Measurements from ENCODE around the gene EEF1G. TPM values are rescaled to one million over a fixed set of nuclear protein-coding genes. Genes with fewer than 3 reads are reported as not detected.

The EEF1G gene
- total RNA-seq, 4 donors from 2014 or later = 650 to 1,310 (median 1,178) TPM

DNA sequence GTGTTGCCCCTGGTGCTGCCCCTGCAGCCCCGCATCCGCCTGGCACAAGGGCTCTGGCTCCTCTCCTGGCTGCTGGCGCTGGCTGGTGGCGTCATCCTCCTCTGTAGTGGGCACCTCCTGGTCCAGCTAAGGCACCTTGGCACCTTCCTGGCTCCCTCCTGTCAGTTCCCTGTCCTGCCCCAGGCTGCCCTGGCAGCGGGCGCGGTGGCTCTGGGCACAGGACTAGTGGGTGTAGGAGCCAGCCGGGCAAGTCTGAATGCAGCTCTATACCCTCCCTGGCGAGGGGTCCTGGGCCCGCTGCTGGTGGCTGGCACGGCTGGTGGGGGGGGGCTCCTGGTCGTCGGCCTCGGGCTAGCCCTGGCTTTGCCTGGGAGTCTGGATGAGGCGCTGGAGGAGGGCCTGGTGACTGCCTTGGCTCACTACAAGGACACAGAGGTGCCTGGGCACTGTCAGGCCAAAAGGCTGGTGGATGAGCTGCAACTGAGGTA lies 39.6 kb upstream of the EEF1G start:
- TF ChIP-seq, protein P1, sequence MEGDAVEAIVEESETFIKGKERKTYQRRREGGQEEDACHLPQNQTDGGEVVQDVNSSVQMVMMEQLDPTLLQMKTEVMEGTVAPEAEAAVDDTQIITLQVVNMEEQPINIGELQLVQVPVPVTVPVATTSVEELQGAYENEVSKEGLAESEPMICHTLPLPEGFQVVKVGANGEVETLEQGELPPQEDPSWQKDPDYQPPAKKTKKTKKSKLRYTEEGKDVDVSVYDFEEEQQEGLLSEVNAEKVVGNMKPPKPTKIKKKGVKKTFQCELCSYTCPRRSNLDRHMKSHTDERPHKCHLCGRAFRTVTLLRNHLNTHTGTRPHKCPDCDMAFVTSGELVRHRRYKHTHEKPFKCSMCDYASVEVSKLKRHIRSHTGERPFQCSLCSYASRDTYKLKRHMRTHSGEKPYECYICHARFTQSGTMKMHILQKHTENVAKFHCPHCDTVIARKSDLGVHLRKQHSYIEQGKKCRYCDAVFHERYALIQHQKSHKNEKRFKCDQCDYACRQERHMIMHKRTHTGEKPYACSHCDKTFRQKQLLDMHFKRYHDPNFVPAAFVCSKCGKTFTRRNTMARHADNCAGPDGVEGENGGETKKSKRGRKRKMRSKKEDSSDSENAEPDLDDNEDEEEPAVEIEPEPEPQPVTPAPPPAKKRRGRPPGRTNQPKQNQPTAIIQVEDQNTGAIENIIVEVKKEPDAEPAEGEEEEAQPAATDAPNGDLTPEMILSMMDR (IDR thresholded peaks at IDR 0.05; ENCODE audit: low read depth) = no peak

GRCh38 chr11:62612366-62613290 lies 38.9 kb upstream of the EEF1G start, which contains the start of the genes EML3 and ROM1:
EML3 (minus strand) TSS chr11:62612775; CDS start chr11:62612457, 318 bp downstream.
ROM1 (plus strand) TSS chr11:62613257; CDS start chr11:62613282, 25 bp downstream.
- TF ChIP-seq, protein P1 (IDR thresholded peaks at IDR 0.05; ENCODE audit: low read depth) = no peak

DNA sequence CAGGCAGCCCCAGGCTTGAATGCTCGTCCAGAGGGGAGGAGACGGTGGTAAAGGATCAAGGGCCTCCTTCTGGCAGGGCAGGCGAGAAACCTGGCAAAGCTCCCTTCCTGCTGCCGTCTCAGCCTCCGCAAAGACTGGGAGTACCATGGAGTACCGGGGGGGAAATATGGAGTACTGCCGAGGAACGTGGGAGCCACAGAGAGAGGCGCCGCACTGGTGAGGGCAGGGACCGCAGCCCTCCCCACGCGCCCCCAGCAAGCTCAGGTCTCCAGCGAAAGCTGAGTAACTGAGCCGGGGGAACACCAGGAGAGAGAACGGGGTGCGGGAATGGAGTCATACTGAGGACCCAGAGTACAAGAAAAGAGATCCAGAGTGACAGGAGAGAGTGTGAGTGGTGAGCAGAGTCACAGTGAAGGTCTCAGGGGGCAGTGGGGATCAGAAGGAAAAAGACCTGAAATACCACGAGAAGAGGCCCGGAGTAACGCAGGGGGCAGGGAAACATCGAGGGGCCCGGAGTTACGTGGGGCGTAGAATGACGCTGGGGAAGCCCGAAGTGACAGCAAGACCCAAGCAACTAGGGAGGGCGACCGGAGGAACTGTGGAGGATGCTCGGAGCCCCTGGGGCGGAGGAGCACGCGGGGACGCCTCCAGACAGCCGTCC lies 38.1 kb upstream of the EEF1G start:
- TF ChIP-seq, protein P1 (IDR thresholded peaks at IDR 0.05; ENCODE audit: low read depth) = no peak

DNA sequence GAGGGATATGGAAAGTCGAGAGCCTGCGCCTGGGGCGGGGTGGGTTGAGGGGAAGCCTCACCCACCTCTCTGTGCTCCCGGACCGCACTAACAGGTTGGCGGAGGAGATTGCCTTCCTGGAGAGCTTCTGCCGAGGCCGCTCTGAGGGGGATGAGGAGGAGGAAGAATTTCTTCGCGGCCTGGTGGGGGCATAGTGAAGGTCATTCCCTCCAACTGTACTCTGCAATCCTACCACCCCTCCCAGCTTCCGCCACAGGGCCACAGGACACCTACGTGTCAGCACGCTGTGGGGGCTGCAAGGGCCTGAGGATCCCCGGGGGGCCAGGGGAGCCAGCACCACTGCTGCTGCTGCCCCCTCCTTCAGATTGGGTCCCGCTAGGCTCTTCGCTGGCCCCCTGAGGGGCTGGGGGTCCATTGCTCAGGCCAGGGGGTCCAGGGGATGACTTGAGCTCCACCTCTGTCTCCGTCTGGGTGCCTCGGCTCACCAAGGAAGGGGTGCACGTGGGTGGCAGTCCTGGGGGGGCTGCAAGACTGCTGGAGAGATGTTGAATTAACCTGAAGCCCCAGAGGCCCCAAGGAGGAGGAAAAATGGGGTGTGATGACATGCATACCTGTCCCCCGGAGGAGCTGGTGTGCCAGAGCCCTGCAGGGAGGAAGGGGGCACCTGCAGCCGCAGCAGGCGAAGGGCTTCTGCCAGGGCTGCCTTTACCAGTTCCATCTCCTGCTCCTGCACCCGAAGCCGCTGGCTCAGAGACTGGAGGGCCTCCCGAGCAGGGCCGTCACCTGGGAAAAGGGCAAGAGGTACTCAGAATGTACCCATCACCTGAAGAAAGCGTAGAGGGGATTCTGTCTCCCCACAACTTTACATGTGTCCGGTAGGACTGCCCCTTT lies 37.4 kb upstream of the EEF1G start:
- TF ChIP-seq, protein P1 (IDR thresholded peaks at IDR 0.05; ENCODE audit: low read depth) = no peak

DNA sequence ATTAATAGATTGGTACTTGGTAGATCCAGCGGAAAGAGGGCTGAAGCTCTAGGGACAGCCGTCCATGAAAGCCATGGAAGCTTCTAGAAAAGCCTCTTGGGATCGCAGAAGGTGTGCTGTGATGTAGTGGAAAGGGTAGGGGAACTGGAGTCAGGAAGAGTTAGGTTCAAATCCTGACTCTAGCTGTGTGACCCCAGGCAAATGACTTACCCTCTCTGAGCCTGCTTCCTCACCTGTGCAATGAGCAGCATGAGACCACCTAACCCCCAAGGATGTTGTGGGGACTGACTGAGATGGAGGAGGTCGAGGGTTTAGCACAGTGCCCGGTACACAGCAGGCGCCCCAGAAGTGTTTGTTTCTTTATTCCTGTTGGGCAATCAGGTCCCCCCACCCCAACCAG lies 36.7 kb upstream of the EEF1G start:
- TF ChIP-seq, protein P1 (IDR thresholded peaks at IDR 0.05; ENCODE audit: low read depth) = no peak

DNA sequence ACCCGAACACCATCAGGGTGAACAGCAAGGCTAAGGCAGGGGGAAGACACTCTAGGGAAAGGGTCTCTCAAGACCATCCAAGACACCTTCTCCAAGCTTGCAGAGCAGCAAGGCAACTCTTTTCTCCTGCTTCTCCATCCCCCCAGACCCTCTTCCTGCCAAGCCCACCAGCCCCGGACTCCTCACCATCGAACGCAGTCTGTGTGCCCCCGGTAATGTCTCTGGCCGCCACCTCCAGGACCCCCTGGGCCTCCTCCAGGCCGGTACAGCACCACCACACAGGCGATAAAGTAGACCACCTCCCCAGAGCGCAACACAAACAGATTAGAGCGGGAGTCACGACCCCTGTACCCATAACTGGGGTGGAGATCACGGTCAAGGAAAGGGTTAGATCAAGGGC lies 35.1 kb upstream of the EEF1G start:
- TF ChIP-seq, protein P1 (IDR thresholded peaks at IDR 0.05; ENCODE audit: low read depth) = no peak
